GM18502 (cell line): ENCODE measurements around the gene AGXT.
"Not testable (repeated sequence)": the region's sequence is repeated elsewhere in the genome, so short reads cannot be mapped to it uniquely, and the experiment has no call there.

Source experiments
- ATAC-seq: cut with Tn5 transposase; IDR thresholded peaks from one replicate; pipeline ENCODE4 v1.9.1; 2021; ENCODE audit warnings: mild to moderate bottlenecking; ENCODE audit not compliant: unreplicated experiment, poor library complexity

Gene AGXT

GRCh38 chr2:240839152-240840143 lies 29.2 kb upstream of the AGXT start:
- no peak for ATAC-seq

GRCh38 chr2:240840435-240841060 lies 28.1 kb upstream of the AGXT start:
- ATAC-seq, result no peak

GRCh38 chr2:240846309-240846708 lies 22.3 kb upstream of the AGXT start:
- ATAC-seq, result not testable (repeated sequence)

DNA sequence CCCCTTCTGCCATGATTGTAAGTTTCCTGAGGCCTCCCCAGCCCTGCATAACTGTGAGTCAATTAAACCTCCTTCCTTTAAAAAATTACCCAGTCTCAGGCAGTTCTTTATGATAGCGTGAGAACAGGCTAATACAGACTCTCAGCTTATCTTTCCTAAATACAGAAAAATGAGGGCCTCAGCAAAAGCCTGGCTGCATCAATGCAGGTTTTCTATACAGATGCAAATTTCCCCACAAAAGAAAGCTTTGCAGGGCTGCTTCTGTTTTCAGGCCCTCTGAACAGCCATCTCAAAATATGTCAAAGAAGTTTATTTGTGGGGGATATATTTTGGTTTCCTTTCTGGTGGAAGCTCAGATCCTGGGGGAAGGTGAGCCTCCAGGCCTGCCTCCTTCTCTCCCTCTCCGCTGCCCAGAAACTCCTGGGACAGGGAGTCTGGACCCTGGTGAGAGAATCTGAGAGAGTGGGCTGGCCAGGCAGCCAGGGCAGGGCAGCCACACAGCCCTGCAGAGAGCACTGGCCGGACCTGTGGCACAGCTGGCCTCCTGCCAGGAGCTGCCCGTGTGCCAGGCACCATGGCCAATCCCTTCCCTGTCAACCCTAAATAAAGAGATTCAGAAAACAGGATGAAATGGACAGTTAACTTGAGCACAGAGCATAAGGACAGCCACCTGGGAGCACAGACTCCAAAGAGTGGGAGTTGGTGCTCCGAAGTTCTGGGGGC lies 21.6 kb upstream of the AGXT start:
- ATAC-seq, result no peak

GRCh38 chr2:240847817-240848216 lies 20.8 kb upstream of the AGXT start:
- ATAC-seq, result no peak

GRCh38 chr2:240848900-240849680 lies 19.5 kb upstream of the AGXT start:
- ATAC-seq, result no peak

- ATAC-seq, result no peak
Observed at GRCh38 chr2:240850026-240850425, 18.6 kb upstream of the AGXT start.

DNA sequence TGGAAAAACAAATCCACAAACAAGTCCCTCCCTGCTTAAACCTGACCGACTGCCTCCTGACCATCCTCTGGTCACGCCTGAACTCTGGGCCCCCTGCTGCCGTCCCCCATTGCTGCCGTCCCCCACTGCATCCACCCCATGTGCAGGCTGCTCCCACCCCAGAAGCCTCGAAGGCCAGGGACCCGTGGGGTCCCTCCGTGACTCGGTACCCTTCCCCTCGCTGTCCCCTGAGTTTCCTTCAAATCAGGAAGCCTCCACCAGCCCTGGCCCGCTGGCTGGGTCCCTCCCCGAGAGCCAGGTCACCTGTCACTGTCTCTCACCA lies 17.9 kb upstream of the AGXT start:
- ATAC-seq, result no peak

DNA sequence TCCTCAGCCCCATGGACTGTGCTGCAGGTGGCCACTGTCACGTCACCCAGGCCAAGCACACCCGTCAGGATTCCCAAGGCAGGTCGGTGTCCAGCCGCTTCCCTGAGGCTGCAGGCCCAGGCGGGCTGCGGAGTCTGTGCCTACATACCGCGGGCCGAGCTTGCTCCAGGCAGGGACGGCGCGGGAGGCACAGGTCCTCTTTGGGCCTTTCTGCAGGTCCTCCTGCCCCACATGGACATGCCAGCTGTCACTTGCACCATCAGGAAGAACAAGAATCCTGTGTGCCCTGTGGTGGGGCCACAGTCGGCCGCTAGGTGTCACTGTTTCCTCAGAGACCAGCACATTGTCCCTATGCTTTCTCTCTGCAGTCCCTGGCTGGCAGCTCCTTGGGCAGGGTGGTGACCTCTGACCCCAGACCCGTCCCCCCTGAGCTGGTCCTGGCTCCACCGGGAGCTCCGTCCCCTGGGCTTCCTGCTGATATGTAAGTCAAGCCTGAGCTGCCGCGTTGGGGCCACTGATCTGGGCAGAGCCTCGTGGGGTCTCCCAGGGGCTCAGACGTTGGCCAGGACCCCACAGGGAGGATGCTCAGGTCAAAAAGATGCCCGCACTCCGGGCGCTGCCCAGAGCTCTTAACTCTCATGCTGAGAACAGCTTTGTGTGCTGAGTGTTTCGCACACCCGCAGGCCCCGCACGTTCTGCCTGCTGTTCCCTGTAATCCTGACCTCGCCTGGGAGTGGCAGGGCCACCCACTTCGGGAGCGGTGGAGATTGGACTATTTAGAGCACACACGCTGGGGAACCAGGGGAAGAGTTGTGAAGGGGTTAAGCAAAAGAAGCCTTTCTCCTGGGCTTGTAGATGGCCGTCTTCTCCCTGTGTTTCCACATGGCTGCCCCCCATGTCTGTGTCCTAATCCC lies 17.3 kb upstream of the AGXT start:
- ATAC-seq, result no peak

DNA sequence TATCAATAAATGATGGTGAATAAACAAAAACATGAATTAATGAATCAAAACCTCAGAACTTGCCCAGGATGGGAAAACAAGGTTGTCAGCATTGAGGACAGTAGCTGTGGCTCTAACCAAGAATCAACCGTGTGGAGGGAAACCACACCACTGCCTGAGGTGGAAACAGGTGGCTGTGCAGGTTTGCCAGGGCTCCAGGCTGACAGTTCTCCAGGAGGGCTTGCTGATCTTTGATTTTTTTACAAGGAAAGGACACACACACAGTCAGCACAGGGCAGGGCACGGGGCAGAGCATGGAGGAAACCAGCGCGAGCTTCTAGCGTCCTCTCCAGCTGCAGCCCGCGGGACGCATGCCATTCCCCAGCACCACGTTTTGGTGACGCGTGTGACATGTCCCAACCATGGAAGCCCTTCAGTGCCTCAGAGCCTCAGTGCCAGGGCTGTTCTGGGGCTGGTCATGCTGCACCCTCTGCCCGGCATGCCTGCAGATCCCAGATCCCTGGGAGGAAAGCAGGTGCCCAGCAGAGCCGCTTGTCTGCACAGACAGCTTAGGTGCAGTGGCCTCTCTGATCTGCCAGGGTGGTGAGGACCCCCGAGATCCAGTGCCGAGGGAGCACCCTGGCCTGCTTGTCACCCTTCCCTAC lies 15.8 kb upstream of the AGXT start:
- ATAC-seq, result no peak

DNA sequence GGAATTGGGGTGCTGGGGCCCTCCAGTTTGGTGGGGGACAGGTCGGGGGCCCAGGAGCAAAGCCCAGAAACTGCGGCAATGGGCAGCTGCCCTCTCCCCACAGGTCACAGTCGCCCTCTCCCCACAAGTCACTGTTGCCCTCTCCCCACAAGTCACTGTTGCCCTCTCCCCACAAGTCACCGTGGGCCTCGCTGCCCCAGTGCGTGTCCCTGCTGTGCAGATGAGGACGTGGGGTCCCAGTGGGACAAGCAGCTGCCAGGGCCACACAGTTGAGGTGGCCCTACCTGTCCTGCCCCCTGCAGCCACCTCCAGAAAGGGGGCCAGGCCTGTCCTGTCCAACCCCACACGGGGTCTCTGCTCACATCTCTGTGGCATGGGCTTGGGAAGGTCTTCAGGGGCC lies 13.0 kb upstream of the AGXT start:
- ATAC-seq, result no peak

DNA sequence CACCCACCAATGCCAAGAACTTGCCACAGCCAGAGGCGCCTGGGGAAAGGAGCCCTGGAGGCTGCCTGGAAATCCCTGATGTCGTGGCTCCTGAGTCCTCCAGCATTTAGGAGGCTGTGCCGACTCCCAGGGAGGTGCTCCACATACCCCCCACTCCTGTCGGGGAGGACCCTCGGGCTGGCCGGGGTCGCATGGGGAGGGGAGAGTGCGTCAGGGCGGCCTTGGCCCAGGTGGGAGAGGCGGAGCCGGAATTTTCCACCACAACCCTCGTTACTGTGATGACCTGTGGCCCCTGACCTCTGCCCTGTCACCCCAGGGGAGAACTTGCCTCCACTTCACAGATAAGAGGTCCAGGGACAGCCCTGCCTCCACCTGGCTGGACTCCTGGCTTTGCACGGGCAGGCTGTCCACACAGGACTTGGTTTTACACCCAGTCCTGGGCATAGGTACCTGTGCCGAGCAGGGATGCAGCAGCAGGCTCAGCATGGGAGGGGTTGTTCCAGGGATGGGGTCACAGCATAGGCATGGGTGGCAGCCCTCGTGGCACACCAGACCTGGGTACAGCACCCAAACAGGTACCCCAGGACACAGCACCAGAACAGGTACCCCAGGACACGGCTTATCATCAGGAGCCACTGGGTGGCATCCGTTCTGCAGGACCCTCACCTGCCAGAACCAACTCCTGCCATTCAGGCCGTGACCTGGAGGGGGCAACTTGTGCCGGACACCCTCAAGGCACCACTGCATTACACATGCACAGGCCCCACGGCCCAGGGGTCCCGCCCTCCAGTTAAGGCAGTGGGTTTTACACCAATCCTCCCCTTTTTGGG lies 12.3 kb upstream of the AGXT start:
- no peak for ATAC-seq

GRCh38 chr2:240857039-240858008 lies 11.3 kb upstream of the AGXT start:
- no peak for ATAC-seq

DNA sequence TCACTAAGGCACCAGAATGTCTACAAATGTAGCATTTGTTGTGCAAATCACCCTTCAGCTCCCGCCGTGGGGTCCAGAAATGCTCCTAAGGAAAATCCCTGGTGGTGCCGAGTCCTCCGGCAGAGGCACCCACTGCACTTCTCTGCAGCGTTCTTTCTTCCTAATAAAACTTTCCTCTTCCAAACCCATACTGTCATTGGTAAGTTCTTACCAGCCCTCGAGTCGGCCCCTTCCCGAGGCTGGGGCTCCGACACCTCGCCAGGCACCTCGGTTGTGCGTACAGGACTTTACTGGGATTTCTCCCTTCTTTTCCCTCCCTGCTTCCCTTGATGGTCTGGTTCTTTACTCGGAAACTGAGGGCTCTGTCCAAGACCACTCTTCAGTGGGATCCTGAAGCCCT lies 10.3 kb upstream of the AGXT start:
- no peak for ATAC-seq

DNA sequence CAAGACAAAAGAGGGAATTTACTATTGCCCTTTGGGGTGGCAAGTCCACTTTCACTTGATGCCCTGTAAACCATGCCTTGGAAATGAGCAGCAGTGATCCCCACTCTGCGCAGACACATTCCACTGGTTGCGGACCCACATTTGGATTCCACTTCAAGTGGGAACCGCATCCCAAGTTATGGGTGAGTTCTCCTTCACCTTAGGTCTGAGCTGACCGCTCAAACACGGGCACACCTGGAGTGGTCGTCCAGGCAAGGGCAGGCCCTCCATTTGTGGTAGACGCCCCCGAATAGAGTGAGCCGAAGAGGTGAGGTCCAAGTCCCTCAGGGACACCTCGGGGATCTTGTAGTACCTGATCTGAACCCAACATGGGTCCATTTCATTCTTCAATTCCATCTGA lies 9.8 kb upstream of the AGXT start:
- no peak for ATAC-seq

- no peak for ATAC-seq
Observed at GRCh38 chr2:240861547-240861946, 7.1 kb upstream of the AGXT start.

DNA sequence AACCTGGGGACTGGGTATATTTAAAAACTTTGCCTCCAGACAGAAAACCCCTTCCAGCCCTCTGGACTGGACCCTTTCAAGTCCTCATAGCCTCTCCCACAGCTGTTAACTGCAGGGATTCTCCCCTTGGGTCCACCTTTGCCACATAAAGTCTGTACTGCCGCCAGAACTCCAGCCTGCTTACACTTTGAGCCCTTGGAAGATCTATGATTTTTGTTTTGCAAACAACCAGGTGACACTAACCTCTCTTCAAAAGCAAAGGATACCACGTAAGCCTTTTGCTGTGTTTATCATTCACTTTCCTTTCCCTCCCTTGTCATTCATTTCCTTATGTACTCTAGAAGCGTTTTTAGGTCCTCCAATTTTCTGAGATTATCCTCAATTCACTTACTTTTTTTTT lies 4.1 kb upstream of the AGXT start:
- ATAC-seq, result no peak
